HTERT RPE-1 (cell line): ENCODE measurements around the gene APBB2.
"Not testable (repeated sequence)": the region's sequence is repeated elsewhere in the genome, so short reads cannot be mapped to it uniquely, and the experiment has no call there.

Experiments used
- in situ Hi-C: fragments of 300-500 bp; cut with MboI; formaldehyde crosslinking; loops from 4 replicates; pipeline ENCODE4 v1.14.3; 2020; ENCODE audit warnings: low sequenced_read_pairs

The APBB2 gene

GRCh38 chr4:41160012-41160789, 54.1 kb downstream of the APBB2 start:
- in situ Hi-C loops, result no loop called here

- in situ Hi-C loops, result no loop called here
Observed at GRCh38 chr4:41158756-41159155, 55.6 kb downstream of the APBB2 start.

DNA sequence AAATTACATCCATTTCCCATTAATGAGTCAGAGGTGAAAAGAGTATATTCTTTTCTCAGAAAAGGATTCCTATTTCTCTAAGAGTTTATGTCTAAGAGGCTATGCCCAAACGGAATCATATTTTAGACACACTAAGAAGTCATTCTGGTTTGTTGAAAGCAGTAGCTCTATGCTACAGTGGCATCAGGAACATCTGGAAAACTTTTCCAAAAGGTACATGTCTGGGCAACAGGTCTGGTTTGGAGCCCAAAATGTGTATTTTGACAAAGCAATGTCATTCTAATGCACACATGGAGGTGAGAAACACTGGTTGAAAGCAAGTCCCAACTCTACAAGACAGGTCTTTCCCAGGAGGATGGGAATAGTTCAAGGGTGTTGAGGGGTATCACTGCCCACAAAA, 56.1 kb downstream of the APBB2 start:
- in situ Hi-C loops, result no loop called here

DNA sequence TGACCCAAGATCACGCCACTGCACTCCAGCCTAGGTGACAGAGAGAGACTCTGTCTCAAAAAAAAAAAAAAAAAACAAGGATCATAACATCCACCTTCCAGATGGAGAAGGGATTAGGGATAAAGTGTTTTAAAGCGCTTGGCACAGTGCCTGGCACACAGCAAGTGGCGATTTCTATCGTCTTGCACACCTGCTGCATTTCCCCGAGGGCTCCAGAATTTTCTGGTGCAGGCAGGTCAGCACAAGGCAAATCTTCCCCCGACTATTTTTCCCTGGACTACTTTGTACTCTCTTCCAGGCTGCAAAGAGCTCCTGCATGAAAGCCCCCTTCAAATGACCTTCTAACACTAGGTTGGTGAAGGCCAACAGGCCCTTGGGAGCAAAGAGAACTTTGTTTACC, 57.3 kb downstream of the APBB2 start:
- in situ Hi-C loops, result no loop called here

- in situ Hi-C loops, result no loop called here
Observed at GRCh38 chr4:41156574-41156973, 57.8 kb downstream of the APBB2 start.

- in situ Hi-C loops, result no loop called here
Observed at GRCh38 chr4:41155194-41155830, 59.0 kb downstream of the APBB2 start.

GRCh38 chr4:41154814-41155177, 59.5 kb downstream of the APBB2 start:
- in situ Hi-C loops, result no loop called here

GRCh38 chr4:41154010-41154813, 60.1 kb downstream of the APBB2 start:
- in situ Hi-C loops, result no loop called here

GRCh38 chr4:41150401-41150800, 63.9 kb downstream of the APBB2 start:
- in situ Hi-C loops, result no loop called here

GRCh38 chr4:41149568-41149967, 64.8 kb downstream of the APBB2 start:
- in situ Hi-C loops, result not testable (repeated sequence)

DNA sequence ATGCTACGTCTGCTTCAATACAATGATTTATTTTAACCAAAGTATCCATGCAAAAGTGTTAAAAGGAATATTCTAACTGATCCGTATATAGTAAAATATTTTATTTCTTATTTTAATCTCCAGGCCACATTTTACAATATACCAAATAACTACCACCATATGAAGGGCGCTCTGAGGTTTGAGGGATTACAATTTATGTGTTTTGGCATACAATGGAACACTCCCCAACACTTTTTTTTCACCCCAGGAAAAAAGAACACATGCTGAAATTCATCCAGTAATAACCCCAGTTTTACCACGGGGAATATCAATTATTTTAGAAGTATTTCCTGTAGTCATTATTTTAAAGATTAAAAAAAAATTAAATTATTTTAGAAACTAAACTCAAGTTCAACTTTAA, 65.4 kb downstream of the APBB2 start:
- in situ Hi-C loops, result no loop called here

DNA sequence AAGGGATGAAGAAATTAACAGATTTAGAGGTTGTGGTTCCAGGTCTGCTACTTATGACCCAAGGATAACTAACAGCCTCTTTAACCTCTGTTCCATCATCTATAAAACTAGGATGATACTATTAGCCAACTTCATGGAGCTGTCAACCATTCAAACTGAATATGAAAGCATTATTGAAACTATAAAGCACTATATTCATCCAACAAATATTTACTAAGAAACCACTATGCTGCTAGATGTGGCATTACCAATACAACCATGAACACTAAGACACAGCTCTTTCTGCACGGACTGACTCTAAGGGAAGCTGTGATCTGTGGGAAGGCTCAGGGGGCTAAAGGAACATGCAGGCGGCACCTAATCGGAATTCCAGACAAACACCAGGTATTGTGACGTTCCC, 66.0 kb downstream of the APBB2 start:
- in situ Hi-C loops, result no loop called here

DNA sequence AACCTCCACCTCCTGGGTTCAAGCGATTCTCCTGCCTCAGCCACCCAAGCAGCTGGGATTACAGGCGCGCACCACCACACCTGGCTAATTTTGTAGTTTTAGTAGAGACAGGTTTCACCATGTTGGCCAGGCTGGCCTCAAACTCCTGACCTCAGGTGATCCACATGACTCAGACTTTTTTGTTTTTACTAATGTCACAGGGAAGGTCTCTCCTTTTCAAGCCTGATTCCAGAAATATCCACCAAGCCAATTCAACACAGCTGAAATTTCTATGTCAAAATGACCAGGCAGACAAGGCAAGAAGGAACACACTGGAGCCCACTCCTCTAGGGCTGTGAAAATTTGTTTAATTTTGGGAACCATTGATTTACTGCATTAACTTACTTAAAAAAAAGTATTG, 66.8 kb downstream of the APBB2 start:
- in situ Hi-C loops, result not testable (repeated sequence)

GRCh38 chr4:41146716-41147506, 67.4 kb downstream of the APBB2 start:
- in situ Hi-C loops, result no loop called here

DNA sequence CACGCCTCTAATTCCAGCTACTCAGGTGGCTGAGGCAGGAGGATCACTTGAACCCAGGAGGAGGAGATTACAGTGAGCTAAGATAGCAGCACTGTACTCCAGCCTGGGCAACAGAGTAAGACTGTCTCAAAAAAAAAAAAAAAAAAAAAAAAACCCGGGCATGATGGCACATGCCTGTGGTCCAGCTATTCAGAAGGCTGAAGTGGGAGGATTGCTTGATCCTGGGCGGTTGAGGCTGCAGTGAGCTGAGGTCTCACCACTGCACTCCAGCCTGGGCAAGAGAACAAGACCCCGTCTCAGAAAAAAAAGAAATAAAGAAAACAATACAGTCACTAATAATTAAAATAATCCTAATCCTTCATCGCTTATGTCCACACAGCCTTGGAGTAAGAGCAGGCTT, 68.1 kb downstream of the APBB2 start:
- in situ Hi-C loops, result no loop called here

DNA sequence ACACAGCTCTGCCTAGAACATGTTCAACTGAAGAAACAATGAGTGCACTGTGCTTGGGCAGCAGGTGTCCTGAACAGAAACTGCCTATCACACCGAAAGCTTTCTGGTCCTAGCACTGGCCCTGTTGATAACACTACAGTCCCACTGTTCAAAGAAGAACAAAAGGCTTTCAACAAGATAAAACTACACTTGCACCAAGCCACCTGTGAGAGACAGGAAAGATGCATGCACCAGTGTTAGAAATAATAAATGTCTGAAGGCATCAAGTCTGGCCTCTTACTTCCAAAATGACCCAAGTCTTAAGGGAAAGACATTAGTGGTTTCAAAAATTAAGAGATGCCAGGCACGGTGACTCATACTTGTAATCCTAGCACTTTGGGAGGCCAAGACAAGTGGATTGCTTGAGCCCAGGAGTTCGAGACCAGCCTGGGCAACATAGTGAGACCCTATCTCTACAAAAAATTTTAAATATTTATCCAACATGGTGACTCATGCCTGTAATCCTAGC, 68.7 kb downstream of the APBB2 start:
- in situ Hi-C loops, result no loop called here

GRCh38 chr4:41144812-41145211, 69.5 kb downstream of the APBB2 start:
- in situ Hi-C loops, result no loop called here

DNA sequence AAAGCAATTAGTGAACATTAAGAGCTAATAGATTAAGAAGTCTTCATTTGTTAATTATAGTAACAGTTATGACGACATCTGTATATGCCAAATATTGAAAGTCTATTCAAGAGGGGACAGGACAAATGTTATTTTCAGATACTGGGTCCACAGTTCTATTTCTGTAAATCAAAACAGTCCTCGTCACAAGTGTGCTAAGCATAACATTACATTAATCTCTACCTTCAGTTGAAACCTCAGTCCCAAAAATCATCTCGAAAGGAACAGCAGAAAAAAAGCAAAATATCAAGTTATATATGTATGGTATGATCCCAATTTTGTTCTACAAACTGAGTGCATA, 70.3 kb downstream of the APBB2 start:
- in situ Hi-C loops, result no loop called here

DNA sequence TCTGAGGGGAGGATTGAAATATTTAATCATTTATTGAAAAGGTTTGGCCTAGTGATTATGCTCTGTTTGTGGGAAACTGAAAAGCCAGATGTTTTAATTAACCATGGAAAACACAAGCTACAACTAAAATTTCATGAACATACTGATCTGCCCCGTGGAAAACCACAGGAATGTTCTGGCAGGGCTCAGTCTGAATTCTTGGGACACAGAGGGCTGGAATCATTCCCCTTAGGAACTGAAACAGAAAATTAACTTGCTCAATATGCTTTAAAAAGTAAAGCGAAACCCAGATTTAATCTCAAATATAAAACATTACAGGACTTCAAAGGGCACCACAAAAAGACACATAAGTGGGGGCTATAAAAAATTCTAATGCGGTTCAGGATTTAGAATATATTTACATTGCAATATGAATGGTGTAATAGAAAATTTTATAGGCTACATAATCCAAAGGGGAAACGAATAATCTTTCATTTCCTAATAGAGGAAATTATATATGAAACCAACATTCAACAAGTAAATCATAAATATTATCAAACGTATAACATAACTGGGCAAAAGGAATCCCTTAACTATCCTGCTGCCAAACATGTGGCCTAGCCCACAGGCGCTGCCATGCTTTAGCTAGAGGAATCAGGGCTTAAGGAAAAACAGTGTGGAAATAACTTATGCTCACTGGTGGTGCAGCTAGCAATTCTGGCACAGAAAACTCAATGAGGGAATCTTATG, 70.9 kb downstream of the APBB2 start:
- in situ Hi-C loops, result no loop called here
